GM21717 (cell line): ENCODE data around the gene B3GNT5.

Experiments
- ATAC-seq: cut with Tn5 transposase; IDR thresholded peaks from one replicate; pipeline ENCODE4 v1.9.1; 2021; ENCODE audit warnings: mild to moderate bottlenecking, moderate library complexity; ENCODE audit not compliant: unreplicated experiment

B3GNT5 gene, protein sequence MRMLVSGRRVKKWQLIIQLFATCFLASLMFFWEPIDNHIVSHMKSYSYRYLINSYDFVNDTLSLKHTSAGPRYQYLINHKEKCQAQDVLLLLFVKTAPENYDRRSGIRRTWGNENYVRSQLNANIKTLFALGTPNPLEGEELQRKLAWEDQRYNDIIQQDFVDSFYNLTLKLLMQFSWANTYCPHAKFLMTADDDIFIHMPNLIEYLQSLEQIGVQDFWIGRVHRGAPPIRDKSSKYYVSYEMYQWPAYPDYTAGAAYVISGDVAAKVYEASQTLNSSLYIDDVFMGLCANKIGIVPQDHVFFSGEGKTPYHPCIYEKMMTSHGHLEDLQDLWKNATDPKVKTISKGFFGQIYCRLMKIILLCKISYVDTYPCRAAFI

DNA sequence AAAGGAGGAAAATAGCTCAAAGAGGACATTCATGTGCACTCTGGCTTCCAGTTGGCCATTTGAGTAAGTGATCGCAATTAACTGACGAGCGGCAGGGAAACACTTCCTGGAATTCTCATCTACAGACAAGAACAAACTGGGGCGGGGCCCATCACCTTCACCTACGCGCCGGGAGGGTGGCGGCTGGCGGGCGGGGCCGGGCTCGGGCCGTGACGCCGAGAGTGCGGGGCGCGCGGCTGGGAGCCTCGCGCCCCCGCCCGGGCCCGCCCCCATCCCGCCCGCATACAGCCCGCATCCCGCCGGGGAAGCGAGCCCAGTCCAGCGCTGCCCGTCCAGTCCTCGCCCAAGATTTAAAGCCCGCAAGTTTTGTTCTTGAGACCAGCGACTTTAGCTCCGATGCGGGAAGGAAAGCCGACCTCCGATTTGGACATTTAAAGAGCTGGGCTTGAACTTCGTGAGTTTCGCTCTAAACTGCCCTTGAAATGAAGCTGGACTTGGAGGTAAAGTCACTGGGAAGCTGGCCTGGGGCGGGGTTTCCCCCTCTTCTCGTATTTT, at the start of gene B3GNT5:
B3GNT5 (plus strand) TSS at position 281 of the 555 bp plus-strand sequence. CDS start 16,546 bp downstream, outside the sequence.
- ATAC-seq, result no peak

DNA sequence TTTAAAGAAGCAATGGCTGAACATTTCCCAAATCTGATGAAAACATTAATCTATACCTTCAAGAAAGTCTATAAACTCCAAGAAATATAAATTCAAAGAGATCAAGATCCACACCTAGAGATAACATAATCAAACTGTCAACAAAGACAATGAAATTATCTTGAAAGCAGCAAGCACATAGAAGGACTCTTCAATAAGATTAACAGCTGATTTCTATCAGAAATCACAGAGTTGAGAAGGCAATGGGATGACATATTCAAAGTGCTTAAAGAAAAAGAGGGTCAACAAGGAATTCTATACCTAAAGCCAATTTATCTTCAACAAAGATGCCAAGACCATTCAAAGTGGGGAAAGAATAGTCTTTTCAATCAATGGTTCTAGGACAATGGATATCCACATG, 49.4 kb upstream of the B3GNT5 start:
- ATAC-seq, result no peak

DNA sequence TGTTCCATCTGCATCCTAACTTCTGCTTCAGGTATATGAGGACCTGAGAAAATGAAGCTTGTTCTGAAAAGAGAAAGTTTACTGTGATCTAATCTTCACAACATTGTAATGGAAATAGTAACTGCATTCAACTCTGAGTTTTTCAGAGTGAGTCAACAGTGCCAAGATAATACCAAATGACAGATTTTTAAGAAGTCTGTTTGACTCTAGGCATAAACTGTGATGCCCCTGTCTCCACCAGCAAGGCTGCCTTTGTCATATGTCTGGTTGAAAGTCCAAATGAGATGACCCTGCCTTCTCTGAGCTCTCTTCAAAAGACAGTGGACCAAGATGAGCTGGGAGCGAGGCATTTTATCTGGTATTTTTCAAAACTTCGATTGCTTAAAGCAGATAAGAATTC, 44.8 kb upstream of the B3GNT5 start:
- ATAC-seq, result no peak

DNA sequence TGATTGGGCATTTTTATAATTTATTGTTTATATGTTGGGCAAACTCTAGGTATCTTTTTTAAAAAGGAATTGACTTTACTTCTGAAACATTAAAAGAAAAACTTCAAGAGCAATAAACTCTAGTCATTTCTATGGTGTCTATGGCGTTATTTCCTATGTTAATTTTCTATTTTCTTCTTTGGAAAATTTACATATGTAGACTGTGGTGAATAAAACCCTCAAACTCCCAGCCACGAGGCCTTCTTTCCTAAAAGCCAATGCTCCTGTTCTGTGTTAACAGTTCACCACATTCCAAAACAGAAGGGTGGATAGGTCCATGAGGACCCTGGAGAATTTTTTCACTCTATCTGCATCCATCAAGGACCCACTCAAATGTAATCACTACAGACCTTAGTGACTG, 44.3 kb upstream of the B3GNT5 start:
- no peak for ATAC-seq

DNA sequence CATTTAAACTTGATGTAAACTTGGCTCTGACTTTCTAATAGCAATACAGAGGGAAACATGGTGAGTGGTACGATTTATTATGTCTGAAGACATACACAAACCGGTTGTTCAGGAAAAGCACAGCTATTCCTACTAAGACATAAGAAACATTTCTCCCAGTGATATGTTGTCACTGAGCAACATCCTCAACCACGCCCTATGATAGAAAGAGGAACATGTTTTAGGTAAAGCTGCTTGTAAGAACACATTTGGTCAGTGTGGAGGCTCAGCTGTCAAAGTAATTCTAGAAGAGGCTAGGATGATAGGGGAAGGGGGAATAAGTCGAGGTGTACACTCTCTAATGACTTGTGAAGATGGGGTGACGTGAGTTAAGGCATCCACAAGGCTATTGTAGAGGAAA, 42.7 kb upstream of the B3GNT5 start:
- ATAC-seq, result no peak

DNA sequence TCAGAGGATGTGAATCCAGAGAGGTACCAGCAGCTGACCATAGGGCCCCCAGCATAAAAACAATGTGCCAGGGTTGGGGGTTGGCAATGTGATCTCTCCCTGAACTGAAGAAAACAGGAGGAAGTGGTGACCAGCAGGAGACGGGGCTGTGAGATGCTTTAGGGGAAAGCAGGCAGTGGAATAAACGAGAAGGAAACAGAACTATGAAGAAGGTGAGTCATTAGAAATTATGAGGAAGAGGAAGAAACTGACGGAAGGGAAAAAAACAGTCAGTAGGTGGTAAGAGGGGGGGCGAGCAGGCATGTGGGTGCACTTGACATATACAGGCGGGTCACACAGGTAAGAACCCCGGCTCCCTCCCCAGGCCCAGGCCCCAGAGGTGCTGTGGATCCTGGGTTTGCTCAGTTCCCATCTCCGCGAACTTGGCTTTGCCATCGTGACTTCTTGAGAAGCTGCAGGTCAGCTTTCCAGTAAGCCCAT, 42.2 kb upstream of the B3GNT5 start:
- ATAC-seq, result no peak

DNA sequence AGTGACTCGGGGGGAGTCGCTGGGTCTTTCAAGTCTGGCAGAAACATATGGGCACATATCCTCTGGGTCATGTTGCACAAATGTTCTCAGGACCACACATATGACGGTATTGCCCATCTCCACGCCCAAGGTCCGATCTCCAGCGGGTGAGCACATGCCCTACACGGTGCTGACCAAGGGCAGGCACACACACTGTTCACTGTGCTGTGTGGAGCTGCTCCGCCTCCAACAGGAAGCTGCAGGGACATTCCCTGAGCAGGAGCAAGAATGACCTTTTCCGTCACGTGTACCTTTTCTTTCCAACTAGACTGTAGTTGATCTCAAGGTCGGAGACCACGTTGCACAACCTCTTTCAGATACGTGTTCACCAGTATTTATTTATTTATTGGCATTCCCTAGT, 41.7 kb upstream of the B3GNT5 start:
- no peak for ATAC-seq

DNA sequence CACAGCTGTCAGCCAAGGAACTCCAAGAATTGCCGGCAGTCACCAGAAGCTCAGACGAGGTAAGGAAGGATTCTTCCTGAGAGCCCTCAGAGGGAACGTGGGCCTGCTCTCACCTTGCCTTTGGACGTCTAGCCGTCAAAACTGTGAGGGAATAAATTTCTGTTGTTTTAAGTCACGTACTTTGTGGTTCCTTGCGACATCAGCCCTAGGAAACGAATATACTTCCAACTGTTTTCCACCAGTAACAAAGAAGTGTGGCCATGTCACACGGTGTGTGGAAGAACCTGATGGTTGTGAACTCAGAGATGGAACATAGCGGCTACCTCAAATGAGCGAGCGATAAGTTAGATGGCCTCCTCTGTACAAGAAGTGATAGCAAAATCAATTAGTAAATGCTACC, 41.0 kb upstream of the B3GNT5 start:
- no peak for ATAC-seq

DNA sequence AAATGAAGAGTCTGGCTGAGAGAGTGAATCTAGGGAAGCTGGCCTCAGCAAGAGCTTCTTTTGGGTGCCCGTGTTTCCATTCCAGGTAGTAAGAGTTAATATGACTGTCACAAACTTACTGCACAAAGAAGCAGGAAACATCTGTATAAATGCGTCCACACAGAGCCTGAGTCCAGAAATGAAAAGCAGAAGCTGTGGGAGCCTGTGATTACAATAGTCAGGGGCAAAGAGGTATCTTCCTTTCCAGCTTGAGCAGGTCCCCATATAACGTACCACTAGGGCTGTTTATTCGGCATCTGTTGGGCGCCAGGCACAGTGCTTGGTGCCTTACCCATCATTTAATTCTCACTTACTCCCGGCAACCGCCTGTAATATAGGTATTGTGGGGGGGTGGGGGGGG, 40.5 kb upstream of the B3GNT5 start:
- ATAC-seq, result no peak

DNA sequence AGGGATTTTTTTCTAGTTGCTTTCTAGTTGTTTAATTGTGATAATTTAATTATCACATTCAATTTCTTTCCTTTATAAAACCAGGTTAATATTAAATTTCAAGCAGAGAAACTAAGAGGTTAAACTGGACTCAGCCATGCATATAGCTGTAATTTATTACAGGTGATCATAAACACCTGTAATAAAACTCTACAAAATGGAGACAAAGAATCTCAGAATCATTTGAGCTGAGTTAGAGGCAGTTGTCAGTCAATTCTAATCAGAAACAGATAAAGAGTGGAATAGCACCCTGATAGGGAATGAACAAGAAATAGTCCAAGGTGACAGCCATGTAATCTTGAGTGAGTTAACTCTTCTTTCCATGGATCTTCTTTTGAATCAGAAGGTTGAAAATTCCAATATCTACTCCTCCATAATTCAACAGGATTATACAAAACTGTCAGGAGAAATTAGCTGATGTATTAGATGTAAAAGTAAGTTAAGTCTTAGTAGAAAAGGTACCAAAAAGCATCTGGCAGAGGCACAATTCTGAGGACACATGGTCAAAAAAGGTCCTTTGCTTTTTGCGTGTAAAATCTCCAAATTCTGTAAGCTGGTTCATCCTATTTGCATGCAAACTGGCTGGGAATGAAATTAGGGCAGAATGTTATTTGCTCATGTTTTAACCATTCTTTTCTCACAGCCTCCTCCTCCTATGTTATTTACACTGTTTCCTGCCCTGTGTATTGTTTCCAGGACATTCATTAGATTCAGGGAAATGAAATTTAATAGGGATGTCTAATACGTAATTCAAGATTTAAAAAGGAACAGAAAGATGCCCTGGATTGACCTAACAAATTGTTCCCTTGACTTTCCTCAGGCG, 39.4 kb upstream of the B3GNT5 start:
- no peak for ATAC-seq

DNA sequence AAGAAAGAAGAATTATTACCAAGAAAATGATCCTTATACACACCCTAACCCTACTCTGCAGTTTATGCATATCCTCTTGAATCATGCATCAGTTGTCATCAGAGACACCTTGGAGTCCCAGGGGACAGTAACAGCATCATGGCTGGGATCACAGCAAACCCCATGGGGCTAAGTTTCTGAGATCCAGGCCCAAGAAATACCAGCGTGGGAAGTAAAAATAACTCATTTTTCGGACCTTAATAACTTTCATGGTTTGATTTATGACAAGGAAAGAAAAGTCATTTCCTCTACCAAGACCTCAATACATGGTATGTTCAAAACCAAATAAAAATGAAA, 38.8 kb upstream of the B3GNT5 start:
- ATAC-seq, result no peak

DNA sequence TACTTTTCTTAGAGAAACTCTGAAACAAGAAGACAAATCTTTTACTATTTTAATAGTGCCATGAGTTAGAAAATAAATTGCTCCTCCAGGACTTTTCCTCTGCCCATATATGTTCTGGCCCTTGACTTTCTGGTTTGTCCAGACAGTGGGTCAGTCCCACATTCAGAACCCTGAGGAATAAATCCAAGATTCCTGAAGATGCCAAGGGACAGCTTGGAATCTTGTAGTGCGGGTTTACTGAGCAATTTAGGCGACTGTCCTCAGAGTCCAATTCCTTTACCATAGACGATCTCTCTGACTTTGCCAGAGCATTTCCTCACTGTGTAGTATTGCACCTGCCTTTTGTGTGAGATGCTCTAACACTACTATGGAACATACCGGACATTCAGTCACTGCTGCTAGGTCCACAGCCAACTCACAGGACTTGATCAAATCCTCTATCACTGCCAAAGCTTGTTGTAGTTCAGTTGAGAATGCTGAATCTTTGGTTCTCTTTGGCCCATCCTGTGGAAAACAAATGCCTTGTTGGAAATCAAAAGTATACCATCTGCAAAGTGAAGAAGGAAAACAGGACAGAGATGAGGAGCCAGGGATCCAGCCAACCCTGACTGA, 37.4 kb upstream of the B3GNT5 start:
- no peak for ATAC-seq

DNA sequence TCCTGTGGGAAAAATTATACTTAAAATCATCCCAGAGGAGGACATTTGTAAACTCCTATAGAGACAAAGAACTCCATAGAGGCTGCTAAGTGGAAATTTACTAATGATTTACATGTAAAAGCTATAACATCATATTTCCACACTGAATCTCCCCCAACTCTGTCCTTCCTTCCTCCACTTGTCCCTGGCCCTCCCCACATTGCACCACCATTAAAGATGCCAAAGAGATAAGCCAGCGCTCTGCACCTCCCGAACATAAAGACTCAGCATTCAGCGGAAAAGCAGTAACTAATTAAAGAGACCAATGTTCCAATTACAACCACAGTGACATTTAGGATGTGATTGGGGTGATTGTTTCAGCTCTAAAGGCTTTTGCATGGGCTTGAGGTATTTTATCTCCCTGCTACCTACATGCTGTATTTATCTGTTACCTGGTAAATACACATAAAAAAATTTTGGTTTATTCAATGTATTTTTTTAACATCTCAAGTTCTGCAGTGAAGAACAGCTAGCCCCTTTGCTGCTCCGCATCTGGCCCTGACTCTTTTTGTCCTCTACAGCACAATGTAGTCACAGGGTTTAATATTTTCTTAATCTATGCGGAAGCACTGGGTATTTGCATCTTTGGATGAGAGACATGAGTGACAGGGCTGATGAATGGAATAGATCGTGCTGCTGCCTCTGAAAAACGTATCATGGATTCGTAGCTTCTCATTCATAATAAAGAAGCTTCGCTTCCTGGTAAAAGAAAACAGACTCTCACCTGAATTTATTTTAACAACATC, 35.3 kb upstream of the B3GNT5 start:
- no peak for ATAC-seq

DNA sequence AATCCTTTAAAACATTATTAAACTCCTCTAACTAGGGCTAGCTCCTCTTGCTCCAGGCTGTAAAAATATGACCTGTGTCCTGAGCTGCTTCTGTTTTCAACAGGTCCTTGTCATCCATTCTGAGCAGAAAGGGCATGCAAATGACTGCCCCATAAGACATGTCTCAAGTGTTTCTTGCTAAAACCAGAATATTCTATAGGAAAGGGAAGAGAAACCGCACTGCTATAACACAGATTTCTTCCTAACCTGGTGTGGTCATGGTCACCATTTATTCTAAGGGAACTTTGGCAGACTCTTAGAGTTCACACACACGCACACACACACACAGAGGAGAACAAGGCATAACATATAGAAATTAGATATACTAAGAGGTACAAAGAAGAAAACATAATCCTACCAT, 34.2 kb upstream of the B3GNT5 start:
- ATAC-seq, result no peak

DNA sequence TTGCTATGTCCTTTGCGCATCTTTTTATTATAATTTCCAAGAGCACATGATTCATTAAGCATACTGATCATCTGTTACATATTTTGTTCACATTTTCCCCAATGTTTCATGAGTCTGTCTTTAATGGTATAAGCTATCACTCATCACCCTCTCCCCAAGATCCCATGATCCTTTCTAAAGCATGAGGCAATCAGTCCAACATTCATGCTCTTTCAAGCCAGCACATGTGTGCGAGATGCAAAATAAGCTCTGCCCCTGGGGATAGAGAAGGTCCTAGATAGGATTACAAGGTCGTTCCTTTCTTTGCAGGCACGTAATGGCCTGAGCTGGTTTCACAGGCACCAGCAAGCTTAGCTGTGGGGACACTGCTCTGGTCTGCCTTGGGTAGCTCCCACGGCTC, 32.2 kb upstream of the B3GNT5 start:
- no peak for ATAC-seq

DNA sequence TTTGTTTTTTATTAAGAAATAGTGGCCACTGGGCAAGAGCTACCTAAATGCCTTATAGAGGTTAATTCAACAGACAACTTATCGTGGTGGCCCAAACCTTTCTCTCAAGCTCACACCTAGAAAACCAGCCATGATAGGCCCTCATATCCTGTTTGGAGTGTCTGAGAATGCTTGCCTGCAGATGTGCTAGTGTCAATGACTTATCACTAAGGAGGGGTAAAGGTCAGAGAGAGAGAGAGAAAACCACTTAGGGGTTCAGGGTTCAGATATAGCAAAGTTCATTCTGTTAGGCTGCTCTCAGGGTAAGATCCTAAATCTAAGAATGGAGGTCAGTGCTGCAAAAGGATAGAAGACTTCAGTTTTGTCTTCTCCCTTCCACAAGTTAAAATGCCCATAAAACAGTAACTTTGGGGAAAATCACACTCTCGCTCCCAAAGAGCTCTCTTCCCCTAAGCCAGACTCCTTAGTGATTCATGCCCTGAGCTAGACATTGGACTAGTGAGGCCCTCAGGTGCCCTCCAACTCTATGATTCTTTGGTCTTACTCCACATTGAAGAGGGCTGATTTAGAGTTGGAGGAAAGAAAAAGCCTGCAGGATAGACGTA, 30.3 kb upstream of the B3GNT5 start:
- no peak for ATAC-seq

DNA sequence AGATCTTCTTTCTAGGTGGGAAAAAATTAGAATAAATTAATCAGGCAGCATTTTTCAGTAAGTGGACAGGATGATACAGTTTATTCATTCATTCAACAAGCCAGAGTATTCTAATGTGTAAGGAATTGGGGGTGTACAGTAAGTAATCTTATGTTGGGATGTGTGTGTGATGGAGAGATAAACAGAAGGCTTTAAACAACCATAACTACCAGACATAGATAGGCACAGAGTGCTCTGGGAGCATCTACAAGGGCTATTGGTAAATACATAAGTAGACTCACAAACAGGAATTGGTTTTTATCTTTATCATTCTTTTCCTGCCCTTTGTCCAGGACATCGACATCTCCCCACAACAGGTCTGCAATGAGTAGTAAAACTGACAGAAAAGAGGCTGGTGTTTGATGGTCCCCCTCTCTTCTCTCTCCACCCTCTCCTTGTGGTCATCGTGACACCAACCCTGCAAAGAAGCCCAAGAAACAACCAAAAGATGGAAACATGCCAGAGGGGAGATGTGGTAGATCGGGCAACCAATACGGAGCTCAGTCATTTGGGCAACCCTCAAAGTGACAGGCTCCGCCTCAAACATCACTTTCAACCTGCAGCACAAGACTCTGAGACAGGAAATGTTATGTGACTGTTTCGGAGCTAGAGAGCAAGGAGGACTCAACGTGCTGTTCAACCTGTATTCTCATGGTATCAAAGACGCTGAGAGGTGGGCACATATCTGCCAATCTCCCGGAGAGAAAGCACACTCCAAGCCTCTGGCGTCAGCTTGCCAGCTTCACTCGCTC, 28.7 kb upstream of the B3GNT5 start:
- no peak for ATAC-seq

DNA sequence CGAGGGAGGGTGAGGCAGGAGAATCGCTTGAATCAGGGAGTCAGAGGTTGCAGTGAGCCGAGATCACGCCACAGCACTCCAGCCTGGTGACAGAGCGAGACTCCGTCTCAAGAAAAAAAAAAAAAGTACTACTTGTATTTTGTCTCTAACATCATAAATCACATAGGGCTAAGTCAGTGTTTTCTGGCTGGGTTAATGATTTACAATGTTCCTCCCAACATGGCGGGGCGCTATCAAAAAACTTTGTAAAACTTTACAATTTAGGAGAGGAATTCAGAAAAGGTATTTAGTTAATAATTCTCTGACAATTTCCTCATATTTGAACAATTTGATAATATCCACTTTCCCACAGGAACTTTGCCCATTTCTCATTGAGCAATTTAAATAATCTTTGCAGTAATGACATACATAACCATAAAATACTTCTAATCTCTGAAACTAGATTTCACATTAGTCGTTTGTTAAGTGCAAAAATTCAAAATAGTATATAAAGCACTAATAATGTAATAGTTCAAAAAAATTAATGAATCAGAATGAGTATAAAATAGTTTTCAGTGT, 26.6 kb upstream of the B3GNT5 start:
- ATAC-seq, result no peak

DNA sequence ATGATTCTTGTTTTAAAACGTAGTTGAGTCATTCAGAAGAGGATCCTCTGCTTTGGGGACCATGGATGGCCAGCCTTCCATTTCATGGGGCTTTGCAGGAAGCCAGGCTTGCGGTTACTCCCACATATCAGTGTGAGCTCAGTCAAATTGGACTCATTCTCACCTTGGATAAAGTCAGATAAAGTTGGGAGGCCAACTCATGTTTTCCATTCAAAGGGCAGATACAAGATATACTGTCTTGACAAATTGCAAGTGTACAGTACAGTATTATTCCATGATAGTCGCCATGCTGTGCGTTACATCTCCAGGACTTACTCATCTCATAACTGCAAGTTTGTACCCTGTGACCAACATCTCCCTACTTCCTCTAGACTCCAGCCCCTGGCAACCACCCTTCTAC, 25.5 kb upstream of the B3GNT5 start:
- ATAC-seq, result no peak
